Stimulated activated naive CD4-positive, alpha-beta T cell treated with Interleukin-2 at 50 U/mL for 16 hours (primary cell): ENCODE data around the gene MECP2.

ENCODE experiments used
- DNase-seq: peaks from one replicate; lab custom pipeline; 2025; lab: John Stamatoyannopoulos, UW

The MECP2 gene

GRCh38 chrX:154115750-154116149, 18.2 kb upstream of the MECP2 start:
- DNase-seq: no peak

- DNase-seq: no peak
Observed at GRCh38 chrX:154115071-154115470, 17.6 kb upstream of the MECP2 start.

GRCh38 chrX:154114652-154115051, 17.1 kb upstream of the MECP2 start:
- no peak for DNase-seq

DNA sequence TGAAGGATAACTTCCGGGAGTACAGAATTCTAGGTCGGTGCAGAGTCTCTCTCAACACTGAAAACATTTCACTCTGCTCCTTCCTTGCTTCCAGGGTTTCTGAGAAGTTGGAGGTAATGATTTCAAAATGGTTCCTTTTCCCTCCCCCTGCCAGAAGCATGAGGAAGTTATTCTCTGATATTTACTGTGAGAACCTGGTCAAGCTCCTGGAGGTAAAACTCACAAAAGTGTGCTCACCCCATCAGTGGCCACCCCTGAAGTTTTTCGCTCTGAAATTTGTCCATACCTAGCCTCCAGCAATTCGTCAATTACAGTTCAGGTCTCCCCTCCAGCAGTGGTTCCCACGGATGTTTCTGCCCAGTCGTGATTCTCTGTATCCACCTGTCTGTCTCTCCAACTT, 16.2 kb upstream of the MECP2 start:
- DNase-seq: no peak

GRCh38 chrX:154098551-154098950, 1.0 kb upstream of the MECP2 start:
- DNase-seq: no peak

DNA sequence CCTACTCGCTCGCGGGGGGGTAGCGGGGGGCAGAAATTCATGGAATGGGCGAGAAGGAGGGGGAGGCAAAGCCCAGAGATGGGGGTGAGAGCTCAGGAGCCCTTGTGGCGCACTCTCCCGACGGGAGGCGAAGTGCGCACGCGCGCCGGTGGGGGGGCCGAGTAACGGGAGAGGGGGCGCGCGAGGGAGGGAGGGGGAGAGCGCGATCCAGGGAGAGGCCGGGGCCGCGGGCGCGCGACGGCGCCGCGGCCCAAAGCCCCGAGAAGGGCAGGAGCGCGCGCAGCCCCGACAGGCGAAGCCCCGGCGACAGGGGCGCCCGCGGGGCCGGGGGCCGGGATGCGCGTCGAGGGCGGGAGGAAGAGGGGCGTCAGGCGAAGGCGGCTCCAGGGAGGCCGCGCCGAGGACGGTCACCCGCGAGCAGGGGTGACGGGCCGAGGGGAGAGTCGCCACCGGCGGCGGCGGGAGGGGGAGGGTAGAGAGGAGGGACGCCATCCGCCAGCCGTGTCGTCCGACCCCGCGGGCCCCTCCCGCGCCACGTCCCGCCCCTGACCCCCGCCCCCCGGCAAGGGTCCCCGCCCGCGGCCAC, 421 bp downstream of the MECP2 start:
- DNase-seq: peak; percentile 52

GRCh38 chrX:154096140-154097002, 1.1 kb downstream of the MECP2 start:
- no peak for DNase-seq

DNA sequence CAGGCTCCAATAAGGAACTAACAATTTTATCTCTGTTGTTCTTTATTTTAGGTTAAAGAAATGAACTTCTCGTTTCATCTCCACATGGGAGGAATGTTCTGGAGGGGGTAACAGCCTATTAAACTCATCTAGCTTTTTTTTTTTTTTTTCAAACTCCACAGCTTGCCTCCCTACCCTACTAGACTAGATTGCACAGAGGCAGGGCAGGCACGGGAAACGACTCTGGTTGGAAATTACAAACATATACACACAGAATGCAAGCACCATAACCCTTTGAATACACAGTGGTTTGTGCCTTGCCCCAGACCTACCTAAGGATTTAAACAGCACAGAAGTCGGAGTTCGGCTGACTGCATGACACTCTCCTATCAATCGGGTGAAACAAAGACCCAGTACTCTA, 2.7 kb downstream of the MECP2 start:
- no peak for DNase-seq

GRCh38 chrX:154093965-154094364, 3.6 kb downstream of the MECP2 start:
- DNase-seq: no peak

- DNase-seq: no peak
Observed at GRCh38 chrX:154092371-154092770, 5.1 kb downstream of the MECP2 start.

GRCh38 chrX:154091678-154092077, 5.8 kb downstream of the MECP2 start:
- DNase-seq: no peak

GRCh38 chrX:154090731-154091130, 6.8 kb downstream of the MECP2 start:
- no peak for DNase-seq

GRCh38 chrX:154084449-154085300, 12.8 kb downstream of the MECP2 start:
- no peak for DNase-seq

GRCh38 chrX:154083126-154083517, 14.4 kb downstream of the MECP2 start:
- DNase-seq: no peak

DNA sequence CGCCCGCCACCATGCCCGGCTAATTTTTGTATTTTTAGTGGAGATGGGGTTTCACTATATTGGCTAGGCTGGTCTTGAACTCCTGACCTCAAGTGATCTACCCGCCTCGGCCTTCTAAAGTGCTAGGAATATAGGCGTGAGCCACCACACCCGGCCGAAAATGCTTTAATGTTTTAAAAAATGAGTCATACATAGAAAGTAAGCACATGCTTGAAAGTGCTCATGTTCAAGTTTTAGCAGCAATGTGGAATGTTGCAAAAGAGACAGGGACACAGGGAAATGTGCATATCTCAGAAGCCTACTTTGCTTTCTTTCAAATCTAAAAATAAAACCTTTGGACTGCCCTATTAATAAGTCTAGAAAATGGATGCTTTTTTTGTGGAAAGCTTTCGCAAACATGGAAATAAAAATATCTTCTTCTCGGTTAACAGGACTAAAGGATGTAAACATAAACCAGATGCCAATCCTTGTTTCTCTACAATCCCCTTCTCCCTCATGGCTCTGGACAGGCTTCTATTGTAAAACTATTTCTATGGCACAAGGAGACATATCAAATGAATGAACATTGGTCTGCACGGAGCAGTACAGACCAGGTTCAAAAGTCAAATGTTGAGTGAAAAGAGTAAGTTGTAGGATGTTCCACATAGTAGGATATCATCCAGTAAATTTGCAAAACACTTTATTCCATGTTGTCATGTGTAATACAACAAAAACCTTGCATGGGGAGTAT, 15.0 kb downstream of the MECP2 start:
- no peak for DNase-seq

DNA sequence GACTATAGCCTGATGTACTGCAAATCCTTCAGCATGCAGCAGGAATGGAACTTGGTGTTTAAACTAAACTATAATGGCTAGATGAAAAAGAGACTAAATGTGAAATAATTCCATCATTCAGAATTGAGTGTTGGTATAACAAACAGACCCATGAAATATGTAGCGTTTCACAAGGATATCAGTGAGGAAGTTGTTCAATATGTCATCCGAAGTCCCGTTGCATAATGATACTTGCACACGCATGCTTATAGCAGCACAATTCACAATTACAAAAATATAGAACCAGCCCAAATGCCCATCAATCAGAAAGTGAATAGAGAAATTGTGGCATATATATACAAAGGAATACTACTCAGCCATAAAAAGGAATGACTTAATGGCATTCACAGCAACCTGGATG, 20.4 kb downstream of the MECP2 start:
- DNase-seq: no peak

DNA sequence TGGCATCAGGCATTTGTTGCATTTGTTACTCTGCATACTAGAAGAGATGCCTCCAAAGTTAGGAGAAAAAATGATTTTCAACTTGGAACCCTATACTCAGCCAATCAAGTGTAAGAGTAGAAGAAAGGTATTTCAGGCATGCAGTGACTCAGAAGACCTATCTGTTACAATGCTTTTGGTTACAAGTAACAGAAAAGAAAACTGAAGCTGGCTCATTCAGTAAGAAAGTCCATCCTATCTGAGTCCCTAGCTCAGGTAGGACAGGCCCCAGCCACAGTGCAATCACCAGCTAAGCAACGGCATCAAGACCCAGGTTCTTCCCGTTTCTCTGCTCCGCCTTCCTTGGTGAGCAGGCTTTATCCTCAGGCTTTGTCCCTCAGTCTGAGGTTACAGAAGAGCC, 23.3 kb downstream of the MECP2 start:
- no peak for DNase-seq

DNA sequence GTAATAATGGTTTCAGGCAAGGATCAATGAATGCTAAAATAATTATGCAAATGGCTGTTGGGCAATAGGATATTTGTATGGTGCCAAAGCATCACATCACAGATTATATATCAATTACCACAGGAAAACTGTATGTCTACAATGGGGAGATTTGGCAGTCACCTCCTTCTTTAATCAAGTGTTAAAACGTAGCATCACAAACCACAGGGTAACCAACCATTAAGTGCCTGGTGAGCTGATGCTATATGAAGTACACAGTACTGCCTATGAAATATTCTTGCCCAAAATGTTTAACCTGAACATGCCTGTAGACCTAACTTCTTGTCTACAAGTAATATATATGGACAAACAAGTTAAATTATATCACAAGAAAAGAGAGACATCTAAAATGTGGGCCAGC, 25.3 kb downstream of the MECP2 start:
- DNase-seq: no peak

DNA sequence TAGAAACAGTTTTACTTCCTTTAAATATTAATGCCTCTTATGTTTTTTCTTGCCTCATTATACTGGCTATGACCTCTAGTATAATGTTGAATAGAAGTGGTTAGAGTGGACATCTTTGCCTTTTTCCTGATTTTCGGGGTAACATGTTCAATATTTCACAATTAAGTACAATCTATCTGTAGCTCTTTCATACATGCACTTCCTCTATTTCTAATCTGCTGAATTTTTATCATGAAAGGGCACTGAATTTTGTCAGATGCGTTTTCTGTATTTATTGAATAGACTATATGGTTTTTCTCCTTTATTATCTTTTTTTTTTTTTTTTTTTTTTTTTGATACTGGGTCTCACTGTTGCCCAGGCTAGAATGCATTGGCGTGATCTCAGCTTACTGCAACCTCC, 29.0 kb downstream of the MECP2 start:
- no peak for DNase-seq

DNA sequence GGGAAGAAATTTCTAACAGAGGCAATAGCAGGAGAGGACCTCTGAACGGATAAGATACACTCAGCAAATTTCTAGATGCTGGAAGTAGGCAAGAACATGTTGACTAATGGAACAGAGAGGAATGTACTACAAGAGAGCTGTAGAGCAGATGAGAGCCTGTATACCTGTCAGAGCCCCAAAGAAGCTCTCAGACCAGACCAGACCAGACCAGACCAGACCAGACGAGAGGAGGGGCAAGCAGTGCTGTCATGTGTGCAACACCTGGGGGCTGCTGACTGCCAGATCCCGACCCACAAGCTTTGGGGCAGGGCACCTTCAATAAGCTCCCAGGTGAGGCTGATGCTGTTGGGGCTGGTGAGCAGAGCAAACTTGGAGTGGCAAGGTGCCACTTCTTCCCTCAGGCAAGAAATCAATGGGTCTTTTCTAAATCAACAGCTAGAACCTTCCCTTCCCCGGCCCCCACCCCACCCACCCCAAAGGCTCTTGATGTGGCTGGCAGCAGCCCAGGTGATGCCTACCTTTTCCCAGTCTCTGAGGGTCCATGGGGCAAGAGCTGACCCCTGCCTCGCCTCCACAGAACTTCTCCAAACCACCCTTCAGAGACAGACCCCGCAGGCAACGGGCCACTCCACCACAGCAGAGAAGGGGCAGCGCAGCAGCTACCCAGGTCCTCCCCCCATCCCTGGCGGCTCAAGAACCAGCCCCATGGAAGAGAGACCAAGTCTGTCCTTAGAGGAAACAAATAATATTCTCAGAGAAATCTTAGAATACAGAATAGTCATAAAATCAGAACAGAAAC, 32.7 kb downstream of the MECP2 start:
- no peak for DNase-seq

GRCh38 chrX:154063234-154063633, 34.3 kb downstream of the MECP2 start:
- no peak for DNase-seq
